K562 (cell line): ENCODE results near the gene OPA3.

Source experiments
- CBX1 ChIP-seq: sonication (generic); IDR thresholded peaks from 2 replicates; pipeline ENCODE4 v1.6.1; 2016; ENCODE audit warnings: antibody characterized with exemption, low read depth, mild to moderate bottlenecking
- NCOA2 ChIP-seq, 2 experiments: fragments of 450-650 bp; IDR thresholded peaks; 2 replicates each; pipeline ENCODE4 v1.6.1; 2018; ENCODE audit warnings: mild to moderate bottlenecking in 2 of 2, moderate library complexity in 1 of 2; ENCODE audit not compliant: partially characterized antibody in 2 of 2
- ZBTB5 ChIP-seq: fragments of 450-650 bp; IDR thresholded peaks from 2 replicates; pipeline ENCODE4 v1.6.1; 2017; ENCODE audit warnings: antibody characterized with exemption

- TF ChIP-seq ZBTB5 (no peak), CBX1 (no peak), NCOA2 (IDR thresholded peaks at IDR 0.05; ENCODE audit: partially characterized antibody in 2 of 2) (no peak)
Measured at GRCh38 chr19:45505996-45506245, 78.7 kb downstream of the OPA3 start.
